Esophagus muscularis mucosa (tissue), 4 donors: Measurements from ENCODE around the gene HPN. TPM values are rescaled to one million over a fixed set of nuclear protein-coding genes. Genes with fewer than 3 reads are reported as not detected.

Experiments used
- DNase-seq: peaks from one replicate; pipeline ENCODE4 v3.0.0-alpha.2; 2017; ENCODE audit errors: extremely low spot score
- H3K27ac ChIP-seq, 4 donors: fragments of 200-600 bp; sonication (generic); replicated peaks in 1 of 4; 1 replicate in 3 of 4; 2 replicates in 1 of 4; pipeline ENCODE4 v1.5.1; 2016 to 2019; ENCODE audit warnings: mild to moderate bottlenecking in 1 of 4
- H3K27me3 ChIP-seq, 4 donors: fragments of 200-600 bp; sonication (generic); one replicate each; pipeline versions ENCODE4 v1.5.1 to v1.6.0; 2016 to 2019
- H3K36me3 ChIP-seq, 4 donors: fragments of 200-600 bp; sonication (generic); one replicate each; pipeline ENCODE4 v1.5.1; 2016 to 2019
- H3K4me1 ChIP-seq, 4 donors: fragments of 200-600 bp; sonication (generic); one replicate each; pipeline ENCODE4 v1.5.1; 2016 to 2019
- H3K4me3 ChIP-seq, 4 donors: fragments of 200-600 bp; sonication (generic); 1 replicate in 2 of 4; 2 replicates in 2 of 4; pipeline ENCODE4 v1.5.1; 2016 to 2019; ENCODE audit warnings: mild to moderate bottlenecking in 4 of 4, moderate library complexity in 1 of 4
- H3K9me3 ChIP-seq, 4 donors: fragments of 200-600 bp; sonication (generic); 1 replicate in 3 of 4; 2 replicates in 1 of 4; pipeline ENCODE4 v1.5.1; 2016 to 2019
- CTCF ChIP-seq, 3 experiments: fragments of 200-600 bp in 2 of 3; fragments of 450-650 bp in 1 of 3; sonication (generic) in 2 of 3; IDR thresholded peaks; one replicate each; pipeline ENCODE4 v1.5.1; 2017 to 2019; ENCODE audit warnings: antibody characterized with exemption in 3 of 3, mild to moderate bottlenecking in 2 of 3, moderate library complexity in 1 of 3
- EP300 ChIP-seq: sonication (generic); formaldehyde crosslinking; IDR thresholded peaks from one replicate; pipeline ENCODE4 v1.6.1; 2017; ENCODE audit warnings: antibody characterized with exemption
- POLR2A ChIP-seq: fragments of 450-650 bp; IDR thresholded peaks from one replicate; pipeline ENCODE4 v1.6.1; 2017; ENCODE audit warnings: antibody characterized with exemption, moderate library complexity, mild to moderate bottlenecking, low read depth
- POLR2AphosphoS5 ChIP-seq, 2 donors: sonication (generic); formaldehyde crosslinking; IDR thresholded peaks; one replicate each; pipeline ENCODE4 v1.6.1; 2017; ENCODE audit warnings: antibody characterized with exemption in 2 of 2
- WGBS: methylation state at CpG from one replicate; pipeline ENCODE4 v1.1.5; 2018; 5-methylcytosine and 5-hydroxymethylcytosine counted together
- intact Hi-C: fragments of 100-400 bp; cut with DNase I; formaldehyde crosslinking; loops from one replicate; pipeline ENCODE4 v1.15.1; 2023
- total RNA-seq, 4 donors: library from RNA; depleted of rRNA; stranded (reverse); fragments of >200 nt; gene quantifications; one replicate each; pipeline versions ENCODE4 v1.1.0 to v1.2.1, GENCODE V29; 2016

The HPN gene
- total RNA-seq, 4 donors from 2014 or later, result 0.33 to 0.86 (median 0.58) TPM; not detected in 1

- Histone ChIP-seq H3K27me3 (no peaks in the 10 kb centered on the region), H3K36me3 (peaks cover 10 to 78% (median 64%) of the 10 kb centered on the region in 4 donors), H3K4me3 (no peak overlapping the region), H3K9me3 (no peaks in the 10 kb centered on the region), H3K27ac (peak overlapping the region in 2 of 4 donors; percentile 48 to 66), H3K4me1 (peaks cover 43 to 66% (median 54%) of the 10 kb centered on the region in 4 donors)
- 92% methylated on average over 29 of the region's 36 CpGs for WGBS
- DNase-seq, result no peak
- no peak for TF ChIP-seq POLR2A
- no peak for TF ChIP-seq EP300
- TF ChIP-seq POLR2AphosphoS5 (IDR thresholded peaks at IDR 0.05), result no peak
- TF ChIP-seq CTCF (IDR thresholded peaks at IDR 0.05), result no peak
- intact Hi-C loops, result no loop called here
These were observed 31.8 kb upstream of the HPN start for GRCh38 chr19:35009424-35010415.

- peak overlapping the region in 1 of 4 donors; percentile 62 for H3K27ac ChIP-seq
- no peak for DNase-seq
These were observed 30.3 kb upstream of the HPN start for GRCh38 chr19:35011091-35011689.

GRCh38 chr19:35011737-35012682 lies 29.5 kb upstream of the HPN start:
- Histone ChIP-seq H3K4me1 (peaks cover 31 to 57% (median 35%) of the 10 kb centered on the region in 4 donors), H3K4me3 (no peak overlapping the region), H3K27ac (peak overlapping the region; percentile 29 to 62 (median 34)), H3K9me3 (no peaks in the 10 kb centered on the region), H3K36me3 (peaks cover 15 to 78% (median 72%) of the 10 kb centered on the region in 4 donors), H3K27me3 (no peaks in the 10 kb centered on the region)
- intact Hi-C loops, result loop anchor here (2.0 kb wide), 1 partner anchor 39 kb away; no protein-coding TSS in a partner anchor
- WGBS, result 79% methylated on average over 16 of the region's 18 CpGs
- TF ChIP-seq CTCF (IDR thresholded peaks at IDR 0.05) (no peak), POLR2A (no peak), EP300 (no peak), POLR2AphosphoS5 (IDR thresholded peaks at IDR 0.05) (no peak)
- DNase-seq, result no peak

More at GRCh38 chr19:35011091-35011689, 30.3 kb upstream of the HPN start:
- Histone ChIP-seq H3K4me3 (no peak overlapping the region), H3K36me3 (peaks cover 15 to 78% (median 70%) of the 10 kb centered on the region in 4 donors), H3K4me1 (peaks cover 37 to 64% (median 43%) of the 10 kb centered on the region in 4 donors), H3K27me3 (no peaks in the 10 kb centered on the region), H3K9me3 (no peaks in the 10 kb centered on the region)
- WGBS, result 81% methylated on average over 13 of the region's 13 CpGs
- no peak for TF ChIP-seq EP300
- no peak for TF ChIP-seq CTCF (IDR thresholded peaks at IDR 0.05)
- intact Hi-C loops, result no loop called here

GRCh38 chr19:35013041-35013819 lies 28.3 kb upstream of the HPN start:
- Histone ChIP-seq H3K4me1 (peaks cover 27 to 53% (median 31%) of the 10 kb centered on the region in 4 donors), H3K9me3 (no peaks in the 10 kb centered on the region), H3K27me3 (no peaks in the 10 kb centered on the region), H3K27ac (peak overlapping the region; percentile 29 to 62 (median 34)), H3K4me3 (no peak overlapping the region), H3K36me3 (peaks cover 19 to 90% (median 84%) of the 10 kb centered on the region in 4 donors)
- 46% methylated on average over 32 of the region's 32 CpGs for WGBS
- peak; percentile 96 for DNase-seq
- no peak for TF ChIP-seq POLR2A
- no peak for TF ChIP-seq EP300
- TF ChIP-seq POLR2AphosphoS5 (IDR thresholded peaks at IDR 0.05), result peak; percentile 19 to 69
- peak; percentile 97 to 99 (median 98) for TF ChIP-seq CTCF (IDR thresholded peaks at IDR 0.05)
- intact Hi-C loops, result loop anchor here (2.0 kb wide), 1 partner anchor 40 kb away; no protein-coding TSS in a partner anchor
